Testis (tissue), 3 donors: ENCODE results near the gene EXOC3L1. TPM values are rescaled to one million over a fixed set of nuclear protein-coding genes. Genes with fewer than 3 reads are reported as not detected.

Source experiments
- DNase-seq: peaks from one replicate; pipeline ENCODE4 v3.0.0-alpha.2; 2019
- H3K27ac ChIP-seq, 2 donors: fragments of 200-600 bp; sonication (generic); one replicate each; pipeline ENCODE4 v1.5.1; 2019
- H3K27me3 ChIP-seq: fragments of 200-600 bp; sonication (generic); one replicate; pipeline ENCODE4 v1.5.1; 2019
- H3K36me3 ChIP-seq: fragments of 200-600 bp; sonication (generic); one replicate; pipeline ENCODE4 v1.5.1; 2017; ENCODE audit warnings: low read depth; ENCODE audit errors: missing control alignments
- H3K4me1 ChIP-seq: fragments of 200-600 bp; sonication (generic); one replicate; pipeline ENCODE4 v1.5.1; 2019
- H3K4me3 ChIP-seq, 2 donors: fragments of 200-600 bp; sonication (generic); one replicate each; pipeline ENCODE4 v1.5.1; 2017 to 2019
- H3K9me3 ChIP-seq: fragments of 200-600 bp; sonication (generic); one replicate; pipeline ENCODE4 v1.5.1; 2017
- POLR2A ChIP-seq: fragments of 450-650 bp; IDR thresholded peaks from one replicate; pipeline ENCODE4 v1.6.1; 2017; ENCODE audit warnings: antibody characterized with exemption, mild to moderate bottlenecking, moderate library complexity
- WGBS, 2 donors: methylation state at CpG; one replicate each; pipeline ENCODE4 v1.1.5; 2018; 5-methylcytosine and 5-hydroxymethylcytosine counted together
- intact Hi-C: fragments of 100-400 bp; cut with DNase I; formaldehyde crosslinking; loops from one replicate; pipeline ENCODE4 v1.15.1; 2023; ENCODE audit warnings: low total_unique reads
- polyA plus RNA-seq: library from polyadenylated mRNA; stranded (reverse); fragments of 350-450 nt; fragmentation: Illumina TruSeq; extraction: RNeasy Lipid Tissue Mini Kit (QIAGEN cat#74804); gene quantifications from one replicate; pipeline ENCODE4 v1.2.3, GENCODE V29; 2014; ENCODE audit warnings: low read depth, low replicate concordance; ENCODE audit not compliant: insufficient read depth
- total RNA-seq, 2 donors: library from RNA; depleted of rRNA; stranded (reverse); fragments of >200 nt; gene quantifications; one replicate each; pipeline ENCODE4 v1.2.3, GENCODE V29; 2016
- TF ChIP-seq, protein P1 (sequence below), 3 experiments: fragments of 450-650 bp in 2 of 3; fragments of 200-600 bp in 1 of 3; sonication (generic) in 1 of 3; IDR thresholded peaks; one replicate each; pipeline ENCODE4 v1.5.1; 2016 to 2019; ENCODE audit warnings: antibody characterized with exemption in 3 of 3, mild to moderate bottlenecking in 2 of 3, moderate library complexity in 1 of 3

The EXOC3L1 gene
- total and polyA plus RNA-seq, 3 donors from 2014 or later = 2.6 to 9.0 (median 5.1) TPM

DNA sequence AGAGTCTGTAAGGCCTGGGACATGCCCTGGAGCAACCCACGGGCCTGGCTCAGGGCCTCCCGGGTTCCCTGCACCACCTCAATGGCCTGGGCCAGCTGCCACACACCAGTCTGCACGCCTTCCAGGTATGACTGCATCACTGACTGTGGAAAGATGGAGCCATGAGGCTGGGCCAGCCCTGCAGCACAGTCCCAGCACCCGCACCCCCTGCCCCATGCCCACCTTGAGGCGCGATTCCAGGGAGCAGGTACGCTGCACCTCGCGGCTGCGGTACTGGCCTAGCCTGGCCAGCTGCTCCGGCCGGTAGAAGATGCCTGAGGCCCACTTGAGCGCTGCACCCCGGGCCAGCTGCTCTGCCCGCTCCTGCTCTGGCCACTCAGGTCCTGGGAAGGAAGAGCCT lies 1.1 kb downstream of the EXOC3L1 start:
- H3K27ac ChIP-seq = no peak overlapping the region
- H3K4me3 ChIP-seq = no peak overlapping the region
- no peak for TF ChIP-seq POLR2A
- TF ChIP-seq, protein P1, sequence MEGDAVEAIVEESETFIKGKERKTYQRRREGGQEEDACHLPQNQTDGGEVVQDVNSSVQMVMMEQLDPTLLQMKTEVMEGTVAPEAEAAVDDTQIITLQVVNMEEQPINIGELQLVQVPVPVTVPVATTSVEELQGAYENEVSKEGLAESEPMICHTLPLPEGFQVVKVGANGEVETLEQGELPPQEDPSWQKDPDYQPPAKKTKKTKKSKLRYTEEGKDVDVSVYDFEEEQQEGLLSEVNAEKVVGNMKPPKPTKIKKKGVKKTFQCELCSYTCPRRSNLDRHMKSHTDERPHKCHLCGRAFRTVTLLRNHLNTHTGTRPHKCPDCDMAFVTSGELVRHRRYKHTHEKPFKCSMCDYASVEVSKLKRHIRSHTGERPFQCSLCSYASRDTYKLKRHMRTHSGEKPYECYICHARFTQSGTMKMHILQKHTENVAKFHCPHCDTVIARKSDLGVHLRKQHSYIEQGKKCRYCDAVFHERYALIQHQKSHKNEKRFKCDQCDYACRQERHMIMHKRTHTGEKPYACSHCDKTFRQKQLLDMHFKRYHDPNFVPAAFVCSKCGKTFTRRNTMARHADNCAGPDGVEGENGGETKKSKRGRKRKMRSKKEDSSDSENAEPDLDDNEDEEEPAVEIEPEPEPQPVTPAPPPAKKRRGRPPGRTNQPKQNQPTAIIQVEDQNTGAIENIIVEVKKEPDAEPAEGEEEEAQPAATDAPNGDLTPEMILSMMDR (IDR thresholded peaks at IDR 0.05) = no peak
- H3K4me1 ChIP-seq = peaks cover 51% of the 10 kb centered on the region
- DNase-seq = no peak
- H3K9me3 ChIP-seq = no peaks in the 10 kb centered on the region
- intact Hi-C loops = no loop called here
- no peaks in the 10 kb centered on the region for H3K27me3 ChIP-seq
- WGBS, 2 donors = 96 to 97% methylated on average over 6 to 15 of the region's 15 CpGs
- no peaks in the 10 kb centered on the region for H3K36me3 ChIP-seq

DNA sequence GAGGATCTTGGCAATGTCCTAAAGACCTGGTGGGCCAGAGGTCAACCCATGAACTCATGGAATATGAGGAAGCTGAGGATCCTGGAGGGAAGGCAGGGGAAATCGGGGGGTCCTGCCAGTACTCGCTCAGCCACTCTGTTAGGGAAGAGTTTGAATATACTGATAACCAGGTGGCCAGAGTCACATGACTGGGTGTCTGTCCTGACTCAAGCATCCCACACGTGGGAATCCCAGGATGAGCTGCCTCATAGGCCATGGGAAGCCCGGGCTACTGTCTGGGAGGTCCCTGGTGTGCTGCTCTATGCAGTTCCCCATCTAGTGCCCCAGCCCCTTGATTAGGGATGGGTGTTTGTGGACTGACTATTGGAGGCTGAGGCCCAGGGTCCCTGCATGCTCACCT lies 1.6 kb downstream of the EXOC3L1 start:
- intact Hi-C loops = no loop called here
- TF ChIP-seq POLR2A = no peak
- TF ChIP-seq, protein P1 (IDR thresholded peaks at IDR 0.05) = no peak
- DNase-seq = no peak
- no peak overlapping the region for H3K27ac ChIP-seq
- H3K36me3 ChIP-seq = no peaks in the 10 kb centered on the region
- H3K4me1 ChIP-seq = peaks cover 47% of the 10 kb centered on the region
- H3K4me3 ChIP-seq = no peak overlapping the region
- no peaks in the 10 kb centered on the region for H3K27me3 ChIP-seq
- H3K9me3 ChIP-seq = no peaks in the 10 kb centered on the region
- 62 to 75% methylated on average over 4 of the region's 4 CpGs for WGBS, 2 donors

DNA sequence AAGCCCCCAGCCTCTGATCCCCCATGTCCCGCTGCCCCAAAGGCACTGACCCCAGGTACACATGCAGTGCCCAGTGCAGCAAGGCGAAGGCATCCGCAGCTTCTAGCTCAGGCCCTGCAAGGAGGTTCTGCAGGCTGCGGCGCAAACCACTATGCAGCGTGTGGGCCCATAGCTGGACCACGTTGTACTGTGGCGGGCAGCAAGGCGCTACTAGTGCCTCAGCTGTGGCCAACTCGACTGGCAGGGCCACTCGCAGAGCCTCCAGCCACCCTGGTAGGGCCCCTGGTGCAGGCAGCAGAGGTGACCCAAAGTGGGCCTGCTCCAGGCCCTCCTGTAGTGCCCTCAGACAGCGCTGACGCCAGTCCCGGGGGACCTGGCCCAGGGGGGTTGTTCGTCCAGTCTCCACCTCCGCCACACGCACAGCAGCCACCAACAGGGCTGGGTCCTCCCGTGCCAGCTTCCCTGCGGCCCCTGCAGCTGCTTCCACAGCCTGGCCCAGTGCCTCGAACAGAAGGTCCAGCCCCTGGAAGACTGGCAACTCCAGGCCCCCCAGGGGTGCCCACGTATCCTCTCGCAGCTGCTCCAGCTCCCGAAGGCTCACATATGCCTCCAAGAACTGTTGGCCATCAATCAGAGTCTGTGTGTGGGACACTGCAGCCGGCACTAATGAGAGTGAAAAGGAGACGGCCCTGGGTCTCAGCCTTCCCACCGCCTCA lies 2.6 kb downstream of the EXOC3L1 start:
- Histone ChIP-seq H3K4me3 (no peak overlapping the region), H3K9me3 (no peaks in the 10 kb centered on the region), H3K27me3 (no peaks in the 10 kb centered on the region), H3K27ac (no peak overlapping the region), H3K36me3 (no peaks in the 10 kb centered on the region), H3K4me1 (peaks cover 43% of the 10 kb centered on the region)
- no peak for TF ChIP-seq POLR2A
- TF ChIP-seq, protein P1 (IDR thresholded peaks at IDR 0.05) = no peak
- DNase-seq = no peak
- WGBS, 2 donors = 84% methylated on average over 24 of the region's 26 CpGs; no CpG with 5 or more reads in 1 of the 2 donors
- intact Hi-C loops = no loop called here

DNA sequence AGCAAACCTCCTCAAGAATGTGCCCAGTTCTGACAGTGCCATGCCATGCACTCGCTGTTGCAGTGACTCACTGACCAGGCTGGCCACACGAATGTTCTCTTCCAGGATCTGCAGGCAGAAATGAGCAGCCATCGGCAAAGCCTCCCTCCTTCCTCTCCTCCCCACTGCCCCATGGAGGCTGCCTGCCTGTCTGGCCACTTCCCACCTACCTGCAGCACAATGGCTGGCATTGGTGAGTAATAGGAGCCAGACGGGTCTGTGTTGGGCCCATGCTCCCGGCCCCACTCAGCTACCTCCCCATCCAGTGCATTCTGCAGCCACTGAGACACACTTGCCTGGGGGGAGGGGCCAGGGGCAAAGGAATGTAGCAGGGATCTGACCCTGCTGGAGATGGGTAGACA lies 3.4 kb downstream of the EXOC3L1 start:
- no peak for DNase-seq
- WGBS, 2 donors = 47 to 69% methylated on average over 3 to 5 of the region's 5 CpGs
- Histone ChIP-seq H3K9me3 (no peaks in the 10 kb centered on the region), H3K27me3 (no peaks in the 10 kb centered on the region), H3K27ac (no peak overlapping the region), H3K36me3 (no peaks in the 10 kb centered on the region), H3K4me1 (peaks cover 40% of the 10 kb centered on the region), H3K4me3 (no peak overlapping the region)
- TF ChIP-seq POLR2A = no peak
- TF ChIP-seq, protein P1 (IDR thresholded peaks at IDR 0.05) = no peak
- intact Hi-C loops = no loop called here

DNA sequence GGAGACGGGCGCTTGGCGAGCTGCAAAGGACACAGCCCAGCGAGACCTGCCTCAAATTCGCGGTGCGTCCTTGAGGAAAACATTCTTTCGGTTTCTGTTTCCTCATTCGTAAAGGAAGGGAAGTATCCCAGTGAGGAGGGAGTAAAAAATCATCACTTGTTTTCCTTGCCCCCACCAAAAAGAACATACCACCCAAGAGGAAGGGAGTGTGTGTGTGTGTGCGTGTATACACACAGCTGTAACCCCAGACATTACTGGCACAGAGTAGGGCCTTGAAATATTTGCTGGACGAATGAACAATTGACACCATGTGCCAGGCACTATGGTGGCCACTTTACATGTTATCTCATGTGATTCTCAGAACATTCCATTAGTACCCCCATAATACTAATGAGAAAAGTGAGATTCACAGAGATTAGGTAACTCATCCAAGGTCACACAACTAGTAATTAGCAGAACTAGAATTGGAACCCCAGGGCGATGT lies 4.2 kb downstream of the EXOC3L1 start:
- Histone ChIP-seq H3K36me3 (no peaks in the 10 kb centered on the region), H3K4me1 (peaks cover 34% of the 10 kb centered on the region), H3K4me3 (peak overlapping the region in 1 of 2 donors; percentile 81), H3K9me3 (no peaks in the 10 kb centered on the region), H3K27ac (peak overlapping the region; percentile 98 to 99), H3K27me3 (no peaks in the 10 kb centered on the region)
- TF ChIP-seq, protein P1 (IDR thresholded peaks at IDR 0.05) = no peak
- no peak for TF ChIP-seq POLR2A
- intact Hi-C loops = no loop called here
- WGBS, 2 donors = 4 to 6% methylated on average over 12 of the region's 12 CpGs
- no peak for DNase-seq
